CD4-positive, alpha-beta T cell treated with Interleukin-1 beta for 1 hour (primary cell): ENCODE data around the gene ONECUT2.

Source experiments
- DNase-seq, 2 donors: peaks; one replicate each; pipeline ENCODE4 v3.0.0-alpha.2; 2020 to 2022

The ONECUT2 gene

DNA sequence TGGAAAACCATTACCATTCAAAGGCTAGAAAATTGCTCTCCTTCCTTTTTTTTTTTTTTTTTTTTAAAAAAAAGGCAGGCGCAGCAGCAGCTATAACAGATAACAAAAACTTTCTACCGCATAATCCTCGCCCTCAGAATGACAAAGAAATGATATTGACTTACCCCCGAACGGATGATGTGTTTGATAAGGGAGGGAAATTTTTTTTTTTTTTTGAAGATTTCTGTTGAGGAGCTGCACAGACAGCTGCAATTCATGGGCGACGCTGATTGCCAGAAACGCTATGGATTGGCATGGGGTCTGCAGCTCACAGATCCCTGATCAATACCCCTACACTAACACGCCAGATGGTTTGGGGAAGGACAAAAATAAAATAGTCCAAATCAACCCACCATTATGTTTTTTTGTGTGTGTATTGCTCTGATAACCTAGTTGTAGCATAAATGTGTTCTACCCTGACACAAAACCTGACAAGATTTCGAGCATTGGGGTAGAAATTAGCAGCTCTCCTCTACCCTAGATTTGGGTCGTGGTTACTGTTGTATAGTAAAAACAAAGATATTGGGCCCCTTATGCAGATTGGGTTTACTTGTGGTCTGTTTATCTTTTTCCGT is 3.6 kb upstream of the ONECUT2 start:
- DNase-seq: no peak

DNA sequence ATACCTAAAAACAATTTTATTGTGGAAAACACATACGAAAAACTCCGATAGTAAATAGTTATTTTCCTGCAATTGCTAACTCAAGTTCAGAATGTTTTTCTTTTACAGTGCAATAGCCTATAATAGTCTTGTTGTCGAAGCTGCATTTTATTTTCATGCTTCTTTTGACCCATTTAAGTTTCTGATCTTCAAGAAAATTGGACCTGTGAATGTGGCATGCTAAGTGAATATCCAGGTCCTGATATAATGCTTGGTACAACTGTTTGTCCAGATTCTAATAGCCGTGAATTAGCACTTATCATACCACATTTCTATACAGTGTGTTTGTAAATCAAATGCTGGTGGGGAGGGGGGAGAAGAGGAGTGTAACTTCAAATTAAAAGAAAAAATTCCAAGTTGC is 3.0 kb upstream of the ONECUT2 start:
- no peak for DNase-seq

DNA sequence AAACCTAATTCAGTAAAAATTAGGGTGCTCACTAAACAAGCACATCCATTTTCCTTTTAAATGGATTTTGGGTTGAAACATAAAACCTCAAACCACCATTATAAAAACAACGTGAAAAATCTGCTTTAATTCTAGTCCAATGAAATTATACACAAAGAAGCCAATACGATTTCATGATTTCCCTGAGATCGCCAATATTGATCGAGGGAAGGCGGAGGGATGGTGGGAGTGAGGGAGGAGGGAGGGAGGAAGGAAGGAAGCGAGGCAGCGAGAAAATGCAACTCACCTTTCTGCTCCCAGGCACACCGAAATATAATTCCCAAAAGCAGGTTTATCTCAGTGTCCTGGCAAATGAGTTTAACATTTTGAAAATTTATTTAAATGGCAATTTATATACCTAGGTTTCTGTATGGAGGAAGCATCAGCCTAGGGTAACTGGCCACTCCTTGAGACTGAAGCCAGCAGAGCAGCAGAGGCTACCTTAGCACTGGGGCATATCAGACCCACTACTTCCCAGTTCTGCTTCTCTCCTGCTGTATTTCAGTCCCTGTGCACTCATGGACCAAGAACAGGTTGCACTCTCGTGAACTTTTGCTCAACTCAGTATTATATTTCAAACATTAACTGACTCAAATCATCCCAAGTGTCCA is 2.3 kb upstream of the ONECUT2 start:
- no peak for DNase-seq

DNA sequence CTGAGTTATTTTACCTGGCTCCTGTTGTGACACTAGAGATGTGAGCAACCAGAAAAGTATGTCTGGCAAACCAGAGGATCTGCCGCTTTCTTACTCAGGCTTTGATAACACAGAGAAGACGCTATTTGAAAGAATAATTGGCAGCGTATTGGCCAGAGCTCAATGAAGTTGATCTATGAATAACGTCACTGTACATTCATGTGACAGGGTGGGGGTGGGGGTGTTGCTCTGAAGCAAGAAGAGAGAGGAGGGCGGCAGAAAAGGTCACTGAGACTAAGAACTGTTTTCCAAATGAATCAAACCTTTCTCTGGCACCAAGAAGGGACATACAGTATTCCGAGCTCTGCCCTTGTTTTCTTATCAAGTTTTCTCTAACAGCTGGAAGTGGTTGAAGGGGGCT is 1.7 kb upstream of the ONECUT2 start:
- no peak for DNase-seq

DNA sequence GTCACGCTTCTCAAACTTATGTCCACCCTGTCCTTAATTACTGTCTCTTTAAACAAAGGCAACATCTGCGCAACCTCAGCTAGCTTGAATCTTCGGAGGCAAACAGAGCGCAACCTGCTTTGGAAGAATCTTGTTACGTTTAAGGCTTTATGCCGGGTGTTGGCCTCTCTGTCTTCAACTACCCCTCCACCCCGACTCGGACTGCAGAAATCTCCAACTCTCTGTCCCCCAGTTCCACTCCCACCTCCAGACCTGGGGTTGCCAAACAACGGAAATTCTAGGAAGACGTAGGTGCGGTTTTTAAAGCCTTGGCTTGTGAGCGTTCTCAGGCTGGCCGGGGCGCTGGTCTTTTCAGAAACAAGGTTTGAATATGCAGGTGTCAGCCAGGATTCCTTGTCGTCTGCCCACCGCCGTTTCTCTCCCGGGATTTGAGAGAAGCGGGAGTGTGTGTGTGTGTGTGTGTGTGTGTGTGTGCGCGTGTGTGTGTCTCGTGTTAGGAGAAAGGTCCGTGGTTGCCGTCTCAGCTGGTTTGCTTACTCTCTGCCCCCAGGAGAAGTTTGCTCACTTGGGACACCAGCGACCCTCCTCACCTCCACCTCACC is 1.1 kb upstream of the ONECUT2 start:
- no peak for DNase-seq

DNA sequence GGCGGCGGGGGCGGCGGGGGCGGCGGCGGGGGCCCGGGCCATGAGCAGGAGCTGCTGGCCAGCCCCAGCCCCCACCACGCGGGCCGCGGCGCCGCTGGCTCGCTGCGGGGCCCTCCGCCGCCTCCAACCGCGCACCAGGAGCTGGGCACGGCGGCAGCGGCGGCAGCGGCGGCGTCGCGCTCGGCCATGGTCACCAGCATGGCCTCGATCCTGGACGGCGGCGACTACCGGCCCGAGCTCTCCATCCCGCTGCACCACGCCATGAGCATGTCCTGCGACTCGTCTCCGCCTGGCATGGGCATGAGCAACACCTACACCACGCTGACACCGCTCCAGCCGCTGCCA is 644 bp downstream of the ONECUT2 start:
- no peak for DNase-seq

DNA sequence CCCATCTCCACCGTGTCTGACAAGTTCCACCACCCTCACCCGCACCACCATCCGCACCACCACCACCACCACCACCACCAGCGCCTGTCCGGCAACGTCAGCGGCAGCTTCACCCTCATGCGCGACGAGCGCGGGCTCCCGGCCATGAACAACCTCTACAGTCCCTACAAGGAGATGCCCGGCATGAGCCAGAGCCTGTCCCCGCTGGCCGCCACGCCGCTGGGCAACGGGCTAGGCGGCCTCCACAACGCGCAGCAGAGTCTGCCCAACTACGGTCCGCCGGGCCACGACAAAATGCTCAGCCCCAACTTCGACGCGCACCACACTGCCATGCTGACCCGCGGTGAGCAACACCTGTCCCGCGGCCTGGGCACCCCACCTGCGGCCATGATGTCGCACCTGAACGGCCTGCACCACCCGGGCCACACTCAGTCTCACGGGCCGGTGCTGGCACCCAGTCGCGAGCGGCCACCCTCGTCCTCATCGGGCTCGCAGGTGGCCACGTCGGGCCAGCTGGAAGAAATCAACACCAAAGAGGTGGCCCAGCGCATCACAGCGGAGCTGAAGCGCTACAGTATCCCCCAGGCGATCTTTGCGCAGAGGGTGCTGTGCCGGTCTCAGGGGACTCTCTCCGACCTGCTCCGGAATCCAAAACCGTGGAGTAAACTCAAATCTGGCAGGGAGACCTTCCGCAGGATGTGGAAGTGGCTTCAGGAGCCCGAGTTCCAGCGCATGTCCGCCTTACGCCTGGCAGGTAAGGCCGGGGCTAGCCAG is 1.2 kb downstream of the ONECUT2 start:
- DNase-seq: no peak

DNA sequence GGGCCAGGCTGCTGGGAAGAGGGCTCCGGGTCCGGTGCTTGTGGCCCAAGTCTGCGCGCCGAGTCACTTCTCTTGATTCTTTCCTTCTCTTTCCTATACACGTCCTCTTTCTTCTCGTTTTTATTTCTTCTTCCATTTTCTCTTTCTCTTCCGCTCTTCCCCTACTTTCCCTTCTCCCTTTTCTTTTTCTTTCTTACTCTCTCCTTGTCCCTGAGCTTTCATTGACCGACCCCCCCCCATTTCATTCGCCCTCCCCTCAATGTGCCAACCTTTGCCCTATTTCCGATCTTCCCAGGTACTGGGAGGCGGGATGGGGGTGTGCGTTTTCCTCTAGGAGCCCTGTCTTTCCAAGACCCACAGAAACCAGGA is 1.8 kb downstream of the ONECUT2 start:
- DNase-seq: no peak

DNA sequence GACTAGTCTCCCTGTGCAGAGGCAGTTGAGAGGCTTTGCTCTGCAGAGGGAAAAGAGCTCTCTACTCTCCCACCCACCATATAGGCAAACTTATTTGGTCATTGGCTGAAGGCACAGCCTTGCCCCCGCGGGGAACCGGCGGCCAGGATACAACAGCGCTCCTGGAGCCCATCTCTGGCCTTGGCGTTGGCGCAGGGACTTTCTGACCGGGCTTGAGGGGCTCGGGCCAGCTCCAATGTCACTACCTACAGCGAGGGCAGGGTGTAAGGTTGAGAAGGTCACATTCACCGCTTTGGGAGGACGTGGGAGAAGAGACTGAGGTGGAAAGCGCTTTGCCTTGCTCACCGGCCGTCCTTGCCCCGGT is 2.2 kb downstream of the ONECUT2 start:
- DNase-seq: no peak

DNA sequence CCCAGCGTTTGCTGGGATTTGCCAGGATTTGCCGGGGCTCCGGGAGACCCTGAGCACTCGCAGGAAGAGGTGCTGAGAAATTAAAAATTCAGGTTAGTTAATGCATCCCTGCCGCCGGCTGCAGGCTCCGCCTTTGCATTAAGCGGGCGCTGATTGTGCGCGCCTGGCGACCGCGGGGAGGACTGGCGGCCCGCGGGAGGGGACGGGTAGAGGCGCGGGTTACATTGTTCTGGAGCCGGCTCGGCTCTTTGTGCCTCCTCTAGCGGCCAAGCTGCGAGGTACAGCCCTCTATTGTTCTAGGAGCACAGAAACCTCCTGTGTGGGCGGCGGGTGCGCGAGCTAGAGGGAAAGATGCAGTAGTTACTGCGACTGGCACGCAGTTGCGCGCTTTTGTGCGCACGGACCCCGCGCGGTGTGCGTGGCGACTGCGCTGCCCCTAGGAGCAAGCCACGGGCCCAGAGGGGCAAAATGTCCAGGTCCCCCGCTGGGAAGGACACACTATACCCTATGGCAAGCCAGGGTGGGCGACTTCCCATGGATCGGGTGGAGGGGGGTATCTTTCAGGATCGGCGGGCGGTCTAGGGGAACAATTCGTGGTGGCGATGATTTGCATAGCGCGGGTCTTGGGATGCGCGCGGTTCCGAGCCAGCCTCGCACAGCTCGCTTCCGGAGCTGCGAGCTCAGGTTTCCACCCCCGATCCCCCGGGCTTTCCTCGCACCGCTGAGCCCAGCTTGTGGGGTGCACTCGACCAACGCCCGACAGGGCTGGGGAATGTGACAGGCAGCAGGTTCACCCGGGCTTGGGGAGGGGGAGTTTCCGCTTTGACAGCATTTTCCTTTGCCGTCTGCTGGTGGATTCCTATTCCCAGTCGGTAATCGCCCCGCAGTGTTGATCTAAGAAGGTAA is 2.8 kb downstream of the ONECUT2 start:
- peak in 1 of 2 donors; percentile 13 for DNase-seq

DNA sequence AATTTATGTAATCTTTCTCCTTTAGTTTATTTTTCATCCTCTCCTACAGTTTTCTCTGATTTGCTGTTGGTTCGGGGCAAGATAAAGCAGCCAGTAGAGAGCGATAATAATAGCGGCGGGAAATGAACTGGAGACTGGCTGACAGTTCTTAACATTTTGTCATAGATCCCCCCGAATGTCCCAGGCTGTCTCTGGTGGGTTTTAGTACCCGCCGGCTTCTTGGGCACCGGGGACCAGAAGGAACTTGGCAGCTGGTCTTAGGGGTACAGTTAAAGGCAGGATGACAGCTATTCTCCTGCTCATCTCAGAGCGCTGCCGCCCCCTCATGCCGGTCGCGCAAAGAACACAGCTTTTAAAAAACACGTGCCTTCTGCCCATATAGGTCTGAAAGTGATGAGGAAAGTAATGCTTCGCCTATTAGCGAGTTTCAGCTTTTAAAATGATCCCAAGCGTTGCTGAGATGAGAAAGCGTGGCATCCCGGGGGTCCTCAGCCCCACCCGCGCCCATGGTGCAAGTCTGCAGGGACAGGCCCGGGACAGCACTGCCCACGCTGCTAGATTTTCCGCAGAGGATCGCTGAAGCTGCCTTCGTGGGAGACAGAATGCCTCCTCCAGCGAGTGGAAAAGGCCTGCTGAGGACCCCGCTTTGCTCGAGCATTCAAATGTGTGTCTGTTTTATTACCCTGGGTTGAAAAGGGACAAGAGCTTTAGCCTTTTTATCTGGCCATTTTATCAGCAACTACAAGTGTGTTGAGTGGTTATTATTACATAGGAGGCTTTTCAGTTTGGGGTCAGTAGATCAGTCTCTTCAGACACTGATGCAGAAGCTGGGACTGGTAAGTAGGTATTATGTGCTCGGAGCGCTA is 3.8 kb downstream of the ONECUT2 start:
- no peak for DNase-seq

DNA sequence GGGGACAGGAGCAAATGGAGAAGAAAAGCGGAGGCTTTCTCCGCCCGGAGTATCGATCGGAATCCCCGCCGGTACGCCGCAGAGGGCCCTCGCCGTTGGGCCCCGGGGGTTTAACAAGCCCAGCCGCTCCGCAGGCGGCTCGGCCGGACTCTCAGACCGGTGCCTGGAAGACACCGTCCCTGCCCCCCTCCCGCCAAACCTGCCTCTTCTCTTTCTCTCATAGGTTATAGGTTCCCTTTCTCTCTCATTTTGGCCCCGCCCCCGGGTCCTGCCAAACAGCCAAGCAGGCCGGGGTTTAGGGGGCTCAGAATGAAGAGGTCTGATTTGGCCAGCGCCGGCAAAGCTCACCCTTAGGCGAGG is 4.4 kb downstream of the ONECUT2 start:
- no peak for DNase-seq

DNA sequence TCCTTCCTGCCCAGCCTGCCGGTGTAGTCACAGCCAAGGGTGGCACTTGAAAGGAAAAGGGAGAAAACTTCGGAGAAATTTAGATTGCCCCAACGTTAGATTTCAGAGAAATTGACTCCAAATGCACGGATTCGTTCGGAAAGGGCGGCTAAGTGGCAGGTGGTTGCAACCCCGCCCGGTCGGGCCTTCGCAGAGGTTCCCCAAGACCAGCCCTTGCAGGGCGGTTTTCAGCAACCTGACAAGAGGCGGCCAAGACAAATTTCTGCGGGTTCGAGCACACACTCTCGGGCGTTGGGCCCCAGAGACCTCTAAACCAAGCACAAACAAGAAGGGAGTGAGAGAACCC is 4.8 kb downstream of the ONECUT2 start:
- DNase-seq: no peak

DNA sequence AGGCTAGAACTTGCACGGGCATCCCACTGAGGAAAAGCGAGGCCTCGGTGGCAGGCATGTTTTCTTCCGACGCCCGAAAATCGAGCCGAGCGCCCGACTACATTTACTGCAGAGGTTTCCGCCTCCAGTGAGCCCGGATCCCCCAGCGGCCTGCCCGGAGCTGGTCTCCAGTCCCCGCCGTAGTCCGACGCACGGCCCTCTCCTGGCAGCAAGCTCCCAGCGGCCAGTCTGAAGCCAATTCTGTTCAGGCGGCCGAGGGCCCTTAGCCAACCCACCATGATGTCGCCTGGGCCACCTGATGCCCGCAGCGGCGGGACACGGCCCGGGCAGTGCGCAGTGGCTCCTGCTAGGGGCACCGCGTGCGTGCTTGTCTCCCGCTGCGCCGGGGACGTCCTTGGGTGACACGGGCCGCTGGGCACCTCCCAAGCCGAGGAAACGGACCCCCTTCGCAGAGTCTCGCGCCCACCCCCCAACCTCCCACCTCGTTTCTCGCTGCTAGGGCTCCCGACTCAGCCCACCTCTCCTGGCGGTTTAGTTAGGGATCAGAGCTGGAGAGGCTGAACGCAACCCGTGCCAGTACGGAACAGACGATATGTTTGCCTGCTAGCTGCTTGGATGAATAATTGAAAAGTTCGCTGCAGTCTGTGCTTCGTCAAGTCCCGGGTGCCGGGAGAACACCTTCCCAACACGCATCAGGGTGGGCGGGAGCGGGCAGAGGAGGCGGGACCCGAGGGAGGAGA is 5.3 kb downstream of the ONECUT2 start:
- no peak for DNase-seq

DNA sequence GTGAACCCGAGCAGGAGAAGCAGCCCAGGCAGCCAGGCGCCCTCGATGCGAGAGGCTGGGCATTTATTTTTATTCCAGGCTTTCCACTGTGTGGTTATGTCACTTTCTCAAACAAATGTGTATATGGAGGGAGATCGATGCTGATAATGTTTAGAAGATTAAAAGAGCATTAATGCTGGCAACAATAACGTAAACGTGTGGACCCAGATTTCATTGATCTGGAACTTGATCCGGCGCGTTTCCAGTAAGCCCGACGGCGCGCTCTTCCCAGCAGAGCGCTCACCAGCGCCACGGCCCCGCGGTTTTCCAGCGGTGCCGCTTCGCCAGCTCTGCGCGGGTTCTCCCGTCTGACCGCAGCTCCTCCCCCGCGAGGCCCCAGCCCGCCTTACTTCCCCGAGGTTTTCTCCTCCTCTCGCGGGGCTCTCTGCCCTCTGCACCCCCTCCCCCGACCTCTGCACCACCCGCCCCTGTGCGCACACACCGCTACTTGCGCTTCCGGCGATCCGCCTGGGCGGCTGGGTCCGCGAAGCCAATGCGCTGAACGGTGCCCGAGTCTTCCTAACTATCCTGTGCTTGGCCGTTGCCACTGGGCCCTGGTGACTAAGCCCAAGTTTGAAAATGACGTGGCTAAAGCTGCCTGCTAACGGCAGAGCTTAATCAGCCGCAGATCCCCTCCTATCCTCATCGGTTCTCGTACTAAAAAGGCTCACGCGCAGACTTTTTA is 6.1 kb downstream of the ONECUT2 start:
- DNase-seq: no peak

DNA sequence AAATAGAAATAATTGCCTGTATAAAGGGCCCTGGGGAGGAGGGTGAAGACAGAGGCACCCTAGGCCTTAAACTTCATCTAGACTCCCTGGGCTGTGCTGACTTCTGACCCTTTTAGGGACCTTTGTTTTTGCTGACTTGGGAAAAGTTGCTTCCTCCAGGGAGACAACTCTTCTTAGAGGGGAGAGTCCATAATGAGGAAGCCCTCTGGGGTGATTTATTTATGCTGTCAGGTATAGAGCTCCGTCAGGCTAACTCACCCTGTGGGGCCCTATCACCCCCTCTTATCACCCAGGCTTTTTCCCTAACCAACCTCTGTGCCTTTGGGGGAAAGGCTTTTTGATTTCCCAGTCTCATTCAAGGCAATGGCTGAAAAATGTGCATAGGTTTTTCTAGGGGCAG is 8.1 kb downstream of the ONECUT2 start:
- no peak for DNase-seq

DNA sequence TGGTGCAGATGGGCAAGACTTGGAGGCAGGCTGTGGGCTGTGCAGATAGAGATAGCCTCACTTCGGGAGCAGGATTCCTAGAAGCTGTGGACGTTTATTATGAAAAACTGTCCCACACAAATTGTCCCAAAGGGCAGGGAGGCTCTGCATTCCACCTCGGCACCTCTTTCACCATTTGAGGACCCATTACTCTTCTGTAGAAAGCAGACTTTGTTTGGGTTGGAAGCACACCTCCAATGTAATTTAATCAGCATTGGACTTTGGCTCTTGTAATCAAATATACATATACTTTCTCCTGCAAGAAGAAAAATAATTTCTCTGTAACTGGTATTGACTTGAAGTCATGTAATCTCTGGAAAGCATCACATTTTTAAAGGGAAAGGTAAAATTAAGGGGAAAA is 8.5 kb downstream of the ONECUT2 start:
- DNase-seq: no peak

DNA sequence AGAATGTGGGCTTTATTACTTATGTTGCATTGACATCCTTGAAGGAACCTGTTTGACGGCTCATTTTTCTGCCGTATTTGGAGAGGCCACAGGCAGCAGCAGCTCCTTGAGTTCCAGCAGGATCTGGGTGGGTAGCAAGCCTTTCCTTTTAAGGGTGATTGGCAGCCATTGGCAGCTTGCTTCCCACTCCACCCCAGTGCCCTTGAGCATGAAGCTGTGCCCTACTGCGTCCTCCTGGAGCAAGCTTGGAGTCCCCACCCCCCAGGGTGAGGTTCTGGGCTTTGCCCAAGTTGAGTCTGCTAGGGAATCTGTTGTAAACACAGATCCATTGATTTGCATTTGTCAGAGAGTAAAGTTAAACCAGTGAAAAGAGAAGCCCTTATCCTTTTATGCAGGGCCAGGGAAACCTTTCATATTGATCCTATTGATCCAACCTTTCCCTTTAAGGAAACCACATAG is 9.2 kb downstream of the ONECUT2 start:
- no peak for DNase-seq

DNA sequence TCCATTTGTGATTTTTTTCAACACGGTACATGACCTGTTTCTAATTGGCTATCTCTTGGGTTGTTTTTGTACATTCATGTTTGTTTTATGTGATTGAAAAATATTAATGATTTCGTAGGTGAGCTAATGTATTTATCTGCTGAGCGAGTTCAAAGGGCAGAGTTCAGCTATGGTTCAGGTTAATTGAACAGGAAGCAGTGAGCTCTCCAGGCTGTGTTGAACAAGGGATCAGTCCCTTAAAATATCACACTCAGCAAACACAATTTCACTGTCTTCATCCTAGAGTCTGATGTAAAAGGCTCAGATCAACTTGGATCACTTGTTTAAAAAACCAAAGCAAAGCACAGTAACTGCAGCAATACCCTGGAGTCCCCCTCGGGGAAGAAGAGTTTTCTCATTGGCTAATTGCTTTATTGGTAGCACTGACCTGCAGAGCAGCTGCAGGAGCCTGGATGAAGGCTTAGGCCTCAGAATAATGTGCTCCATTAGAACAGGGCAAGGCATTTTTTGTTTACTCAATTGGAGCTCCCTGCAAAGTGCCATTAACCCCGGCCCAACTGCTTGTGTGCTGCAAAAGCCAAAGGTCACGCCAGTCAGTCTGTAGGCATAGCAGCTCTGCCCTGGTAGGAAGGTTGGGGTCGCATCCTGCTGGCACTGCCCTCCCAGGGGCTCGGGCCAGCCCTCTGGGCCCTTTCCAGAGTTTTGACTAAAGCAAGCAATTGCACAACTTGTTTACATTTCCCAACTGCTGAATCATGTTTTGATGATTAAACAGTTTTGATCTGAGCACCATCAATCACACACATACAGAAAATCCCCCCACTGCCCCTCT is 10.5 kb downstream of the ONECUT2 start:
- DNase-seq: no peak

DNA sequence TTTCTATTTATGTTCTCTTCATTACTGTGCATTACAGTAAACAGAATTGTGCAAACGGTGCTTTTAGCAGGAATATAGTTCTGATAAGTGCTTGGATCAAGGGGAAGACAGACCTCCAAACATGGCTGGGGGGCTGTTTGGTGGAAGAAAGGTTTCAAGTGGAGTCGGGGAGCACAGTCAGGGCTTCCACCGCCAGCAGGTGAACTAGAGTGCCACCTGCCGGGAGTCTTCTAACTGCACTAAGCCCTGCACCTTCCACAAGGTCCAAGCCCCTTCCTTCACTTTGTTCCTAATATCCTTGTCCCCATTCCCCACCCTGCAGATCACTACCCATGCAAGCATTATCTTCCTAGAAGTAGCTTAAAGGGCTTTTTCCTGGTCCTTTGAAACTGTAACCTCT is 11.1 kb downstream of the ONECUT2 start:
- DNase-seq: peak in 1 of 2 donors; percentile 6
